ENCODE results near the gene ELF3. TPM values are rescaled to one million over a fixed set of nuclear protein-coding genes. Genes with fewer than 3 reads are reported as not detected.
"Not testable (repeated sequence)": the region's sequence is repeated elsewhere in the genome, so short reads cannot be mapped to it uniquely, and the experiment has no call there.

ELF3 gene
- polyA plus RNA-seq, 3 donors = 53.4 to 89.2 (median 66.6) TPM

- not testable (repeated sequence) for DNase-seq
Observed at GRCh38 chr1:202061787-202062186, 51.4 kb downstream of the ELF3 start.

GRCh38 chr1:202062636-202063035 is 52.2 kb downstream of the ELF3 start:
- DNase-seq = not testable (repeated sequence)

GRCh38 chr1:202063093-202063492 is 52.7 kb downstream of the ELF3 start:
- no peak for DNase-seq

GRCh38 chr1:202064889-202065312 is 54.5 kb downstream of the ELF3 start:
- DNase-seq = not testable (repeated sequence)

Other genes with a start within 250 kb of the ELF3 start
- gene IPO9, start 181.4 kb upstream of the ELF3 start, polyA plus RNA-seq (ENCODE audit: insufficient read length in 3 of 3) = 10 to 100 TPM; 74.3 to 87.8 (median 79.2) TPM
- gene SHISA4, start 121.7 kb upstream of the ELF3 start, polyA plus RNA-seq (ENCODE audit: insufficient read length in 3 of 3) = 10 to 100 TPM; 16.2 to 17.1 (median 16.9) TPM
- gene LMOD1, start 64.0 kb upstream of the ELF3 start, polyA plus RNA-seq (ENCODE audit: insufficient read length in 3 of 3) = 1 to 10 TPM; 3.4 to 4.2 (median 4.1) TPM
- gene TIMM17A, start 55.1 kb upstream of the ELF3 start, polyA plus RNA-seq (ENCODE audit: insufficient read length in 3 of 3) = 10 to 100 TPM; 62.0 to 64.3 (median 63.8) TPM
- gene RNPEP, start 27.9 kb upstream of the ELF3 start, polyA plus RNA-seq (ENCODE audit: insufficient read length in 3 of 3) = 10 to 100 TPM; 60.1 to 72.8 (median 70.9) TPM
- under 1 TPM; 0.09 to 0.13 (median 0.09) TPM for gene GPR37L1, start 112.3 kb downstream of the ELF3 start, polyA plus RNA-seq (ENCODE audit: insufficient read length in 3 of 3)
- 10 to 100 TPM; 41.1 to 45.2 (median 41.2) TPM for gene ARL8A, start 134.2 kb downstream of the ELF3 start, polyA plus RNA-seq (ENCODE audit: insufficient read length in 3 of 3)
- 1 to 10 TPM; 1.0 to 2.0 (median 1.3) TPM for gene PTPN7, start 150.0 kb downstream of the ELF3 start, polyA plus RNA-seq (ENCODE audit: insufficient read length in 3 of 3)
- gene LGR6, start 183.2 kb downstream of the ELF3 start, polyA plus RNA-seq (ENCODE audit: insufficient read length in 3 of 3) = 1 to 10 TPM in 2 of 3 donors, under 1 TPM in 1; 0.86 to 1.1 (median 1.0) TPM

All from renal pelvis (tissue), 4 donors.